Cardiac fibroblast (primary cell): Measurements from ENCODE around the gene POLR1D.

ENCODE experiments used
- DNase-seq, 2 donors: peaks; one replicate each; pipeline versions ENCODE4 v3.0.0 to v3.0.0-alpha.2; 2010; ENCODE audit warnings: low read depth in 2 of 2
- H3K4me3 ChIP-seq, 2 donors: replicated peaks in 1 of 2; 1 replicate in 1 of 2; 2 replicates in 1 of 2; pipeline ENCODE4 v1.5.1; 2011; ENCODE audit warnings: low read depth in 2 of 2, low read length in 2 of 2, mild to moderate bottlenecking in 2 of 2, moderate library complexity in 1 of 2
- CTCF ChIP-seq: IDR thresholded peaks from one replicate; pipeline ENCODE4 v1.5.1; 2011; ENCODE audit warnings: low read depth, mild to moderate bottlenecking, low read length, inconsistent platforms

Gene POLR1D

GRCh38 chr13:27665333-27665732, 43.6 kb downstream of the POLR1D start:
- peak in 1 of 2 donors; percentile 28 for DNase-seq
- no peak overlapping the region for H3K4me3 ChIP-seq
- TF ChIP-seq CTCF: no peak

GRCh38 chr13:27665761-27666160, 44.1 kb downstream of the POLR1D start:
- no peak overlapping the region for H3K4me3 ChIP-seq
- no peak for TF ChIP-seq CTCF
- DNase-seq: no peak

- DNase-seq: no peak
- H3K4me3 ChIP-seq: no peak overlapping the region
- TF ChIP-seq CTCF: no peak
Observed at GRCh38 chr13:27666951-27667350, 45.3 kb downstream of the POLR1D start.

GRCh38 chr13:27667946-27668345, 46.3 kb downstream of the POLR1D start:
- no peak for TF ChIP-seq CTCF
- peak; percentile 21 to 73 for DNase-seq
- no peak overlapping the region for H3K4me3 ChIP-seq

GRCh38 chr13:27670861-27671260, 49.2 kb downstream of the POLR1D start:
- DNase-seq: no peak
- no peak overlapping the region for H3K4me3 ChIP-seq
- TF ChIP-seq CTCF: no peak

GRCh38 chr13:27672025-27672424, 50.3 kb downstream of the POLR1D start:
- no peak for DNase-seq
- H3K4me3 ChIP-seq: no peak overlapping the region
- no peak for TF ChIP-seq CTCF
